Measurements from ENCODE around the gene KCNC3. TPM values are rescaled to one million over a fixed set of nuclear protein-coding genes. Genes with fewer than 3 reads are reported as not detected.

The KCNC3 gene
- total and polyA plus RNA-seq, 2 of the 4 experiments (the other 2 are of a cell fraction), result 0.07 TPM; not detected in 1

GRCh38 chr19:50268501-50268900, 60.7 kb downstream of the KCNC3 start:
- Histone ChIP-seq H2BK5ac (ENCODE audit: low read depth, low read length, poor library complexity, severe bottlenecking) (no peak overlapping the region), H3K4me1 (ENCODE audit: control insufficient read depth, insufficient read depth, low read length) (no peaks in the 10 kb centered on the region), H3K79me1 (ENCODE audit: low read depth in 1 of 2, low read length in 2 of 2) (no peaks in the 10 kb centered on the region), H3K4ac (ENCODE audit: low read depth, low read length) (no peak overlapping the region), H3K56ac (ENCODE audit: extremely low read depth, insufficient read depth, low read length) (no peak overlapping the region), H2AK5ac (ENCODE audit: low read depth, low read length) (no peak overlapping the region), H4K20me1 (ENCODE audit: insufficient read depth, low read length) (no peaks in the 10 kb centered on the region), H2BK20ac (ENCODE audit: low read depth, low read length) (no peak overlapping the region), H3K14ac (replicated peaks; ENCODE audit: low read depth, low read length) (no peak overlapping the region), H3K4me2 (ENCODE audit: low read depth, low read length) (no peak overlapping the region), H2AFZ (replicated peaks; ENCODE audit: low read length, poor library complexity) (no peak overlapping the region), H3K27me3 (ENCODE audit: control insufficient read depth, insufficient read depth, low read length) (no peaks in the 10 kb centered on the region), H3K9me1 (ENCODE audit: insufficient read depth, low read length) (no peaks in the 10 kb centered on the region), H2BK15ac (ENCODE audit: low read depth, low read length) (no peak overlapping the region), H2AK9ac (replicated peaks; ENCODE audit: low read depth, low read length, poor library complexity) (no peak overlapping the region), H3K23ac (ENCODE audit: low read depth, low read length) (no peak overlapping the region), H3K9ac (ENCODE audit: low read depth, low read length) (no peak overlapping the region), H4K8ac (ENCODE audit: low read depth in 2 of 2, low read length in 2 of 2) (no peak overlapping the region), H3K18ac (ENCODE audit: low read depth, low read length) (no peak overlapping the region), H4K5ac (ENCODE audit: low read depth, low read length) (no peak overlapping the region), H4K91ac (ENCODE audit: insufficient read depth, low read depth, low read length) (no peak overlapping the region), H3K4me3 (ENCODE audit: insufficient read depth, low read depth, low read length) (no peak overlapping the region), H2BK120ac (ENCODE audit: low read depth, low read length) (no peak overlapping the region), H3K36me3 (ENCODE audit: control insufficient read depth, insufficient read depth, low read length) (no peaks in the 10 kb centered on the region), H3K9me3 (ENCODE audit: control insufficient read depth, insufficient read depth, low read length) (peaks cover 12% of the 10 kb centered on the region; the same call in 1 of the 2 replicates), H3K27ac (ENCODE audit: insufficient read depth, low read length) (no peak overlapping the region)
- intact Hi-C loops (cut with micrococcal nuclease) (no loop called here), dilution Hi-C loops (cut with HindIII; ENCODE audit: low sequenced_read_pairs, unreplicated experiment) (no loop called here), in situ Hi-C loops (cut with MboI; ENCODE audit: low sequenced_read_pairs) (no loop called here)
- CTCF ChIA-PET, result no interaction called here
- TF ChIP-seq CHD1 (IDR thresholded peaks at IDR 0.05; ENCODE audit: low read depth, low read length) (no peak), BHLHE40 (IDR thresholded peaks at IDR 0.05; ENCODE audit: low read depth, low read length) (no peak), USF2 (IDR thresholded peaks at IDR 0.05; ENCODE audit: low read depth, low read length) (no peak), RFX5 (IDR thresholded peaks at IDR 0.05; ENCODE audit: low read depth, low read length) (no peak), RCOR1 (IDR thresholded peaks at IDR 0.05; ENCODE audit: insufficient replicate concordance, low read length) (no peak), MAFK (IDR thresholded peaks at IDR 0.05; ENCODE audit: low read depth, low read length) (no peak), RAD21 (IDR thresholded peaks at IDR 0.05; ENCODE audit: low read length) (no peak), NFE2L2 (IDR thresholded peaks at IDR 0.05; ENCODE audit: low read depth, low read length) (no peak), SMC3 (IDR thresholded peaks at IDR 0.05; ENCODE audit: low read depth, low read length) (no peak)
- ATAC-seq (ENCODE audit: low read depth) (no peak), DNase-seq (no peak)
- WGBS, 2 experiments (ENCODE audit: extremely low coverage in 2 of 2, insufficient read length in 1 of 2), result 100% methylated on average over 1 of the region's 5 CpGs; no CpG with 5 or more reads in 1 of the 2 experiments
- POLR2A ChIA-PET (ENCODE audit: unreplicated experiment), result no interaction called here
- BruUV-seq (replicated peaks), result no TSS peak

All from IMR-90 (cell line).